HFFc6 (cell line): ENCODE data around the gene ZNF385D. TPM values are rescaled to one million over a fixed set of nuclear protein-coding genes. Genes with fewer than 3 reads are reported as not detected.

Experiments used
- DNase-seq: peaks from one replicate; pipeline ENCODE4 v3.0.0-alpha.2; 2018
- H3K27ac Mint-ChIP-seq: 2 replicates; pipeline ENCODE4 v1.8.0; 2020; ENCODE audit warnings: mild to moderate bottlenecking, mixed read lengths
- H3K27me3 Mint-ChIP-seq: 2 replicates; pipeline ENCODE4 v1.8.0; 2021; ENCODE audit warnings: mild to moderate bottlenecking, moderate library complexity, mixed read lengths; ENCODE audit not compliant: insufficient read depth
- H3K36me3 Mint-ChIP-seq: 2 replicates; pipeline ENCODE4 v1.8.0; 2021; ENCODE audit warnings: low read depth, mixed read lengths
- H3K4me1 Mint-ChIP-seq: 2 replicates; pipeline ENCODE4 v1.8.0; 2020; ENCODE audit warnings: low read depth, mixed read lengths
- H3K4me3 Mint-ChIP-seq: 2 replicates; pipeline ENCODE4 v1.8.0; 2020; ENCODE audit warnings: mild to moderate bottlenecking, moderate library complexity, mixed read lengths
- H3K9me3 Mint-ChIP-seq: 2 replicates; pipeline ENCODE4 v1.8.0; 2020; ENCODE audit warnings: mild to moderate bottlenecking, mixed read lengths
- CTCF ChIP-seq: fragments of 200-600 bp; sonication (generic); IDR thresholded peaks from 2 replicates; pipeline ENCODE4 v1.5.0; 2021; ENCODE audit warnings: antibody characterized with exemption, mild to moderate bottlenecking
- total RNA-seq, 6 experiments: library from RNA; stranded (reverse); fragmentation: NEBNext Ultra II Directional; extraction: Animal tissue kit (Norgen Biotek cat#: 25700); gene quantifications; 2 replicates in 1 of 6; 3 replicates in 5 of 6; pipeline ENCODE4 v1.2.3, GENCODE V29; 2021

The ZNF385D gene
- total RNA-seq, 6 experiments from 2014 or later: 3.0 to 4.8 (median 4.1) TPM

GRCh38 chr3:21751886-21752285 is 876 bp upstream of the ZNF385D start:
- no peaks in the 10 kb centered on the region for H3K9me3 Mint-ChIP-seq
- peaks cover 54% of the 10 kb centered on the region for H3K4me1 Mint-ChIP-seq
- H3K27ac Mint-ChIP-seq: no peak overlapping the region
- no peaks in the 10 kb centered on the region for H3K36me3 Mint-ChIP-seq
- H3K4me3 Mint-ChIP-seq: peak overlapping the region; percentile 88; the same call in 1 of the 2 replicates
- no peak for DNase-seq
- 0 out of 2 replicates have a peak, but pooled peaks cover 4% of the 10 kb centered on the region for H3K27me3 Mint-ChIP-seq
- TF ChIP-seq CTCF: no peak

- no peaks in the 10 kb centered on the region for H3K36me3 Mint-ChIP-seq
- no peaks in the 10 kb centered on the region for H3K9me3 Mint-ChIP-seq
- no peak for TF ChIP-seq CTCF
- H3K4me3 Mint-ChIP-seq: peak overlapping the region; percentile 88
- DNase-seq: no peak
- H3K27ac Mint-ChIP-seq: peak overlapping the region; percentile 30
- peaks cover 4% of the 10 kb centered on the region; the same call in 1 of the 2 replicates for H3K27me3 Mint-ChIP-seq
- peaks cover 71% of the 10 kb centered on the region for H3K4me1 Mint-ChIP-seq
Measured at GRCh38 chr3:21750080-21750696, 822 bp downstream of the ZNF385D start.

- peaks cover 7% of the 10 kb centered on the region; the same call in 1 of the 2 replicates for H3K27me3 Mint-ChIP-seq
- no peak for TF ChIP-seq CTCF
- H3K27ac Mint-ChIP-seq: no peak overlapping the region
- H3K36me3 Mint-ChIP-seq: no peaks in the 10 kb centered on the region
- H3K4me3 Mint-ChIP-seq: peak overlapping the region; percentile 38
- DNase-seq: no peak
- no peaks in the 10 kb centered on the region; the same call in 1 of the 2 replicates for H3K9me3 Mint-ChIP-seq
- peaks cover 75% of the 10 kb centered on the region for H3K4me1 Mint-ChIP-seq
Measured at GRCh38 chr3:21747966-21748555, 2.9 kb downstream of the ZNF385D start.

- Mint-ChIP-seq H3K4me1 (peaks cover 72% of the 10 kb centered on the region), H3K9me3 (no peaks in the 10 kb centered on the region; the same call in 1 of the 2 replicates), H3K27ac (peak overlapping the region; percentile 30; the same call in 1 of the 2 replicates), H3K36me3 (no peaks in the 10 kb centered on the region), H3K27me3 (peaks cover 7% of the 10 kb centered on the region; the same call in 1 of the 2 replicates), H3K4me3 (peak overlapping the region; percentile 25; the same call in 1 of the 2 replicates)
- no peak for TF ChIP-seq CTCF
- DNase-seq: no peak
Measured at GRCh38 chr3:21747376-21747775, 3.6 kb downstream of the ZNF385D start.

GRCh38 chr3:21745966-21746365 is 5.0 kb downstream of the ZNF385D start:
- Mint-ChIP-seq H3K36me3 (no peaks in the 10 kb centered on the region), H3K4me1 (peaks cover 60% of the 10 kb centered on the region), H3K9me3 (no peaks in the 10 kb centered on the region; the same call in 1 of the 2 replicates), H3K27me3 (peaks cover 7% of the 10 kb centered on the region; the same call in 1 of the 2 replicates), H3K4me3 (no peak overlapping the region), H3K27ac (peak overlapping the region; percentile 7; the same call in 1 of the 2 replicates)
- no peak for DNase-seq
- TF ChIP-seq CTCF: no peak
